SKM-1 (cell line): Measurements from ENCODE around the gene YY1AP1.
"Not testable (repeated sequence)": the region's sequence is repeated elsewhere in the genome, so short reads cannot be mapped to it uniquely, and the experiment has no call there.

Source experiments
- DNase-seq: peaks from one replicate; lab custom pipeline; 2025; ENCODE audit not compliant: unreplicated experiment; lab: John Stamatoyannopoulos, UW

The YY1AP1 gene

GRCh38 chr1:155646307-155646706 lies 42.3 kb downstream of the YY1AP1 start:
- DNase-seq = no peak

- no peak for DNase-seq
Observed at GRCh38 chr1:155645648-155646047, 42.9 kb downstream of the YY1AP1 start.

DNA sequence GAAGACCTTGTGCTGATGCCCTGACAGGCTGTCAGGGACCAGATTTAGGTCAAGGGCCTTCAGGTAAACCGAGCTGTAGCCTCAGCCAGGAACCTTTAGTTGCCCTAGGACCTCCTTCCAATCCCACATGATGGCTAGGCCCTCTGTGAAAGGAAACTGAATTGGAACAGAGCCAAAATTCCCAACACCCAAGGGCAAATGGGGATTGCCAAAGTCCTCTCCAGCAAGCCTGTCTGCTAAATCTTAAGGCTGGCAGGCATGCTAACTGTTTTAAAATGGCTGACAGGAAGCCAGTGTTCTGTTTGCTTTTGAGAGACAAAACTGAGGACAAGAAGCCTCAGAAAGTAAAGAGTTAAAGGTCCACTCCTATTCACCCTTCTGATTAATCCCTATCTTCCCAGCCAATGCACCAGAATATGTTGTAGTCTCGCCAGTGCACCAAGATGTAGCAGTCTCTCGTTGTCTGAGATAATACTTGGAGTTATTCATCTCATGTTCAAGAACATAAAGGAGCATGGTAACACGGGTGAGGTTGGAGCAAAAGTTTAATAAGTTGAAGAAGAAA lies 43.5 kb downstream of the YY1AP1 start:
- no peak for DNase-seq

DNA sequence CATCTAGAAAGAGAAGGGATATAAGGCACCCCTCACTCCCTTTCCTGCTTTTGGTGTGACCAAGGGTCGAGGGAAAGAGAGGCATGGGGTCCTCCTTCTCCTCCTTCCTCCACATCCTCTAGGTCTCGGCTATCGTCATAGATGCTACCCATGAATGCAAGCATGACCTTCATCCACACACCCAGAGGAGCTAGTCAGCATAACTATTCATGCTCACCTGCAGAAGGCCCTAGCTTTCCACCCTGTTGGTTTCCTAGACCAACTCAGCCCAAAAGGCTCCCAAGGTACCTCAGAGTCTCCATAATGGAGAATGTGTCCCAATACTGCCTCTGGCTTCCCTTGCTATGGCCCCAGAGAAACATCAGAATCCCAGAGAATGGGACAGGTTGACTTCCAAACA lies 45.3 kb downstream of the YY1AP1 start:
- DNase-seq = no peak

DNA sequence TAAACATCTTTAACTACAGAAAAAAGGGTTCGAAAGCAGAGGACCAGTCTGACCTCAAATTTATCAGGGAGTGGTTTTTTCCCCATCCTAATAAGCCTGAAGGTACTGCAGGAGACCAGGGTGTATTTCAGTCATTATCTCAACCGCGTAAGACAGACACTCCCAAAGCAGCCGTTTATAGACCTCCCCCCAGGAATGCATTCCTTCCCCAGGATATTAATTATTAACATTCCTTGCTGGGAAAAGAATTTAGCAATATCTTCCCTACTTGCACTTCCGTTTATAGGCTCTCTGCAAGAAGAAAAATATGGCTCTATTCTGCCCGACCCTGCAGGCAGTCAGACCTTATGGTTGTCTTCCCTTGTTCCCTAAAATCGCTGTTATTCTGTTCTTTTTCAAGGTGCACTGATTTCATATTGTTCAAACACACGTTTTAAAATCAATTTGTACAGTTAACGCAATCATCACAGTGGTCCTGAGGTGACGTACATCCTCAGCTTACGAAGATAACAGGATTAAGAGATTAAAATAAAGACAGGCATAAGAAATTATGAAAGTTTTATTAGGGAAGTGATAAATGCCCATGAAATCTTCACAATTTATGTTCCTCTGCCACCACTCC lies 45.9 kb downstream of the YY1AP1 start:
- not testable (repeated sequence) for DNase-seq

DNA sequence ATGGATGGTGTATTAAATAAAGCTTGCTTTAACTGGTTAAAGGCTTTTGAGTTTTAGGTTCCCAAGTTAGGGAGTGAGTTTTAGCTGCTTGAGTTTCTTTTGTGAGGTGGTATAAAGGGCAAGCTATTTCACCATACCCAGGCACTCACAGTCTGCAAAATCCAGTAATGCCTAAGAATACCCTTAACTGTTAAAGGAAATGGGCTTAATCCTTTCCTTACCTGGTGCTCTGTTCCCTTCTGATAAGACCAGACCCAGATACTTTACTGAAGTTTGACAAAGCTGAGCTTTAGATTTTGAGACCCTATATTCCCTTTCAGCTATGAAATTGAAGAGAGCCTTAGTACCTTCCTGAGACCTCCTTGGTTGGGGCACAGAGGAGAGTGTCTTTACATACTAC lies 48.2 kb downstream of the YY1AP1 start:
- no peak for DNase-seq

- no peak for DNase-seq
Observed at GRCh38 chr1:155636397-155637153, 52.0 kb downstream of the YY1AP1 start.

DNA sequence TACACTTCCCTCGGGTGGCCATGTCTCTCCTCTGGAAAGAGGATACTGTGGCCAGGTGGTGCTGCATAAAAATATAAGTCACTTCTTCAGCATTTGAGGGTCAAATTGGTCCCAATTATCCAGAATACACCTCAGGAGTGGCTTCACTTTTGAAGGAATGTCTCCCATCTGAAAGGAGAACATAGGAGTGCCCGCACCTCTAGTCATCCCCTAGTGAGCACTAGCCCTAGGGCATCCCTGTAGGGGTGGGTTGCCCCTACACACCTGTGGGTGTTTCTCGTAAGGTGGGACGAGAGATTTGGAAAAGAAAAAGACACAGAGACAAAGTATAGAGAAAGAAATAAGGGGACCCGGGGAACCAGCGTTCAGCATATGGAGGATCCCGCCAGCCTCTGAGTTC lies 62.1 kb downstream of the YY1AP1 start:
- DNase-seq = not testable (repeated sequence)

GRCh38 chr1:155623357-155623756 lies 65.2 kb downstream of the YY1AP1 start:
- DNase-seq = no peak

DNA sequence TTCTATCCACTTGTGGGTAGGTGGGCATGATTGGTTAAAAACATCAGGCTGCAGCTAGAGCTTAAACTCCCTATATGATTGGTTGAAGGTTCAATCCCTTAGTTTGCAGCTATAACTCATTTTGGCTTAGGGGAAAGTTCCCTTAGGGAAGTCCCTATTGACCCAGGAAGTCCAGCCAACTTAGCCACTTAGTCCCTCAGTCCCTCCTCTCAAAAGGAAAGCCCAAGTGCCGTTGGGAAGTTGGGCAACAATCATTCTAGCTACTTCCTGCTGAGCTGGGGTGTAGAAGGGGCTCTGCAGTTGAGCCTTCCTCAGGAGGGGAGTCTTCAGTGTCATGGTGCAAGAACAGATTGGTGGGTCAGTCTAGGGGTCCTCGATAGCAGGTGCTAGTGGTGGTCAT lies 66.4 kb downstream of the YY1AP1 start:
- no peak for DNase-seq

GRCh38 chr1:155613226-155613625 lies 75.3 kb downstream of the YY1AP1 start:
- not testable (repeated sequence) for DNase-seq

- not testable (repeated sequence) for DNase-seq
Observed at GRCh38 chr1:155610257-155610647, 78.3 kb downstream of the YY1AP1 start.

DNA sequence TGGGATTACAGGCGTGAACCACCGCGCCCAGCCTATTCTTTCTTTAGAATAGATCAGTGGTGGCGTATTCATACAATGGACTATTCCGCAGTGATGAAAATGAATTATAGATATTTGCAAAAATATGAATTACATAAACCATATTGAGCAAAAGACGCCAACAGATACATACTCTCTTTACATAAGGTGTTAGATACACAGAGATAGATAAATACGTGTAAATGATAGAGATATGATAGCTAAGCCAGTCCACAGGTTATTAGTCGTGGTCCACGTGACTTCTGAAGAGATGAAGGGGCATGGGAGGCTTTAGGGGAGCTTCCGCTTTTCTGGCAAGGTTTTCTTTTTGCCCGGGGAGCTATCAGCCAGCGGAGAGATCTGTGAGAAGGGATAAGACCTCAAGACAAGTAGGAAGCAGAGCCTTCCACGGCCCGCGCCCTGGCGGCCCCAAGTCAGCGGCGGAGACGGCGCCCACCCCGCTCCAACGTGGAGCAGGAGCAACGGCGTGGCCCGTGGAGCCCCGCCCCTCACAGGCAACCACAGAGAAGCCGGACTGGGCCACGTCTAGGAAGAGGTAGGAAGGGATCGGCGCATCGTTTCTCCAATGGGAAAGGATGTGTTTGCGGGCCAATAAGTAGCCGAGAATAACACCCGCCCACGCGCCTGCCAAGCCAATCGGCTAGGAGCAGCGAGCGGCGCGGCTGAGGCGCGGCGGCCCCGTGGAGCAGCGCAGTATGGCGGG lies 78.9 kb downstream of the YY1AP1 start, which contains the start of gene MSTO1:
TSS of gene MSTO1 (plus strand) at position 704 of the 742 bp plus-strand sequence. CDS start at position 735, 31 bp downstream.
- DNase-seq = peak; percentile 98
